Measurements from ENCODE around the gene IGFL3.
"Not testable (repeated sequence)": the region's sequence is repeated elsewhere in the genome, so short reads cannot be mapped to it uniquely, and the experiment has no call there.

The IGFL3 gene

GRCh38 chr19:46125447-46125846, 959 bp upstream of the IGFL3 start:
- DNase-seq (ENCODE audit: low read depth in 3 of 3): no peak

DNA sequence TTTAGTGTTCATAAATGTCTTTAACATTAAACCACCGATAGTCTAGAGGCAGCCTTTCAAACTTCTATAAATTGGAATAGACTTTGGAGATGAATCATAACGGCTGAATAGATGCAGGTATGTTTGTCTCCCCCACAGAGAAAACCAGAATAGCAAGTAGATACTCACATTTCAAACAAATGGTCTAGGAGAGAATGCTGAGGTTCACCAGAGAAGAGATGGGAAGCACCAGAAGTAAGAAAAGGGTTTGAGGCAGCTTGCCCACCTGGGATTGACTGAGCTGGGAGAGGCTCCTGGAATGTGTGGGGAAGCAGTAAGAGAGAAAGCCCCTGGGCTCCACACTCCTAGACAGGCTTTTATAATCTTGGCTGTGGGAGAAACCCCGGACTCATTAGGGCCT, 6.4 kb downstream of the IGFL3 start:
- no peak for DNase-seq (ENCODE audit: low read depth in 3 of 3)

DNA sequence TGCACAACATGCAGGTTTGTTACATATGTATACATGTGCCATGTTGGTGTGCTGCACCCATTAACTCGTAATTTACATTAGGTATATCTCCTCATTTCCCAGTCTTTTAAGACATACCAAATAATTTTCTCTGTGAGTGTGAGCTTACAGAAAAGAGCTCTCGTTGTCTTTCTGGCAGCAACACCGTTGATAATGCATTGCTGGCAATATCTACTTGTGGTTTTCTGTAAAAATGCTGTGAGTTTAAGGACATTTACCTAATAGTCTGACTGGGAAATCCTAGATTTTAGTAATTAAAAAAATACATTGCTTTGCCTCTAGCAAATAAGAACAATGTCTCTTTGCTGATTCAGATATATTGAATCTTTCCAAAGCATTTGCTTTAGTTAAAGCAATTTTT, 8.4 kb downstream of the IGFL3 start:
- DNase-seq (ENCODE audit: low read depth in 3 of 3): no peak

DNA sequence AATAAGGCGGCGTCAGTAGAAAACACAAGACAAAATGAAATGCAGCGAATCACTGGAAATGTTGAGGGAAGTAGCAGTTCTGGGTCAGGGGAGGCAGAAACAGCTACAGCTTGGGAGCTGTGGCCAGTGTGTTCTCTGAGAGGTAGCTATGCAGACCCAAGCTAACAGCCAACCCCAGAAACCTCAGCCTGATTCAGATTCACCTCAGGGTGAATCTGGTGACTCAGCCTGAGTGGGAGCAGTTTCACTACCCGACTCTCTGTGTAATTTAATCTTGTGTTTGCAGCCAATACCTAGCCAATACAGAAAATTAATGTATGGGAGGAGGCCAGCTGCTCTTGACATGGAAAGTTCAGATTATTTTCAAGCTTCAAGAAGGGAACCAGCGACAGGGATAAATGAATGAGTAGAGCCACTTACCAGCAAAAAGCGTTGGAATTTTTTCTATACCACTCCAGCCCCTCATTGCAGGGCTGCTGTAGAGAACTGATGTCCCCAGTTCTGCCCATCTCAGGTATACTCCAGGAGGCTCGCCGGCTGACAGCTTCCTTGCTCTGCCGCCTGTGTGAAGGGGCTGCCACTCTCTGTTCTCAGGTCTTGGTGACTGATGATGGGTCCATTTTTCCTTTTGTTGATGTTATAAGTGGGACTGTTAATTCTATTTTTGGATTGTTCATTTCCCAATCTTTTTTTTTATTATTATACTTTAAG, 8.9 kb downstream of the IGFL3 start:
- DNase-seq (ENCODE audit: low read depth in 3 of 3): peak; percentile 16 to 60 (median 32)

DNA sequence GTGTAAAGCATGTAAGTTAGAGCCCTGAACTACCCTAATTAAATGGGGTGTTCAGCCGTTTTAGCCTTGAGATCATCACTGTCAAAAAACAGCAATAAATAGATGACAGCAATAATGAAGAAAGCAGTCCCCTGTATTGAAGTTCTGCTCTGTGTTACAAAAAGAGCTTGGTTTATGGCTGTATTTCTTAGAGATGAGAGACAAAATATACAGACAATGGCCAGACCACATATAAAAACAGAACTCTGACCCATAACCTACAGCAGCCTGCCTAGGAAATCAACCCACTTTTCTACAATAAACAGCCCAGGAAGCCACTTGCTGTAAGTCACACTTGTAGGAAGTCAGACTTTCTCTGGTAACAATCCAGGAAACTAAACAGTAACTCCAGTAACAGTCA, 10.8 kb downstream of the IGFL3 start:
- no peak for DNase-seq (ENCODE audit: low read depth in 3 of 3)

GRCh38 chr19:46112527-46112926, 12.0 kb downstream of the IGFL3 start:
- DNase-seq (ENCODE audit: low read depth in 3 of 3): no peak

DNA sequence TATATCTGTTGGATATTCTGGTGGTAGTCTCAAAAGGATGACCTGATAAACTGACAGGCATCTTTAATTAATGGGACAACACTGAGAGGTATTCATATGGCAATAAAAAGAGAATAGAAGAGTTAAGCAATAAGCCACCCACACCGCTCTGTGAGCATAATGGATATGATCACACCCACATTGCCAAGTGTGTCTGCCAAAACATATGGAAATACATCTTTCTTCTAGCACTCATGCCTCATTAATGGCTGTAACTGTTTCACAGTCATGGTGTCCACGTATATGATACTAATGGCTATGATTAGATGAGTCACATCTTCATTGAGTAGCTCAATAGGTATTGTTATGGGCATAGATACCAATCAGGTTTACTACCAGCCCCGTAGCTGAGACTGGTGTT, 13.1 kb downstream of the IGFL3 start:
- no peak for DNase-seq (ENCODE audit: low read depth in 3 of 3)

DNA sequence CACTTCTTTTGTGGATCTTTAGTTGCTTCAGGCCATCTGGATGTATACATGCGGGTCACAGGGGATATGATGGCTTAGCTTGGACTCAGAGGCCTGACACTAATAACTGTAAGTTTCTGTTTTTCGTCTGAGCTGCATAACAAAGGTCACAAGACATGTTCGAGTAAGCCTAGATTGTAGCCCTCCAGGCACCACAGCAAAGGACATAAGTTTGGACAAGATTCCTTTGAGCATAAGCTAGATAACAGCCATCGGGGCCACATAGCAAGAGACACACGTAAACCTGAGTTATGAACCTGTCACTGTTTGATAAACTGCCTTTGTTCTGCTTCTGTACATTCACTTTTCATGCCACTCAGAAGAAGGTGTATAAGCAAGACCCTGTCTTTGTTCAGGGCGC, 14.6 kb downstream of the IGFL3 start:
- no peak for DNase-seq (ENCODE audit: low read depth in 3 of 3)

GRCh38 chr19:46107371-46107770, 17.1 kb downstream of the IGFL3 start:
- DNase-seq (ENCODE audit: low read depth in 3 of 3): no peak

DNA sequence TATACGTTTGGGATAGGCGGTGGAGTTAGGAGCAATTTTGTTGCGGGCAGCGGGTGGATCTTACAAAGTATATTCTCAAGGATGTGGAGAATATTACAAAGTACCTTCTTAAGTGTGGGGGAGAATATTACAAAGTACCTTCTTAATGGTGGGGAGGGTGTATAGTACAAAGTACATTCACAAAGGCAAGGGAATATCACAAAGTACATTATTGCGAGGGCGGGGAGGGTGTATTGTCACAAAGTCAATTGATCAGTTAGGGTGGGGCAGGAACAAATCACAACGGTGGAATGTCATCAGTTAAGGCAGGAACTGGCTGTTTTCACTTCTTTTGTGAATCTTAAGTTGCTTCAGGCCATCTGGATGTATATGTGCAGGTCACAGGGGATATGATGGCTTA, 22.2 kb downstream of the IGFL3 start:
- DNase-seq (ENCODE audit: low read depth in 3 of 3): not testable (repeated sequence)

- no peak for DNase-seq (ENCODE audit: low read depth in 3 of 3)
Observed at GRCh38 chr19:46101293-46101692, 23.2 kb downstream of the IGFL3 start.

DNA sequence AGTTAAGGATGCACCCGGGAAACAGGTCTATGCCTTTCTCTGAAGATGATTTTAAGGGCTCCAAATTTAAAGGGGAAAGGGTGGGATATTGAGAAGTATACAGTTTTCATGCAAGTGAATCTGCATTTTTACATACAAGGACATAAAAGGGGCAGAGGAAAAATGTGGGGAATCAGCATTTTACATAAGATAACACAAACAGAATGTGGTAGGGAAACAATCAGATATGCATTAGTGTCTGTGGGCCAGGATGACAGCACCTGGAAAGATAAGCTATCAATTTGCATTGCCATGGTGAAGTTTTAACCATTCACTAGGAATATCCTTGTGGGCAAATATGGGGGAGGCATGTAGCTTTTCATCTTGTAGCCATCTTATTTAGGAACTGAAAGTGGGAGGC, 24.1 kb downstream of the IGFL3 start:
- no peak for DNase-seq (ENCODE audit: low read depth in 3 of 3)

GRCh38 chr19:46090444-46090843, 34.0 kb downstream of the IGFL3 start:
- no peak for DNase-seq (ENCODE audit: low read depth in 3 of 3)

- DNase-seq (ENCODE audit: low read depth in 3 of 3): no peak
Observed at GRCh38 chr19:46089432-46089831, 35.1 kb downstream of the IGFL3 start.

- no peak for DNase-seq (ENCODE audit: low read depth in 3 of 3)
Observed at GRCh38 chr19:46088101-46088500, 36.4 kb downstream of the IGFL3 start.

DNA sequence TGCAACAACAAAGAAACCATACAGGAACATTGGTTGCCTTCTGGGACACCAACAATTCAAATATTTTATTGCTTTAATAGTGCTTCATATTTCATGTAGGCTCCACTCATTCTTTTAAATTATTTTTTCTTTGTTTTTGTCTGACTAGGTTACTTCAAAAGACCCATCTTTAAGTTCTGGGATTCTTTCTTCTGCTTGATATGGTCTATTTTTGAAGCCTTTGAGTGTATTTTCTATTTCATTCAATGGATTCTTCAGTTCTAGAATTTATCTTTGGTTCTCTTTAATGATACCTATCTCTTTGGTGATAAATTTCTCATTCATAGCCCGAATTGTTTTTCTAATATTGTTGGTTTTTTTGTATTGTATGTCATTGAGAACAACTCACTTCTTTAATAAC, 38.6 kb downstream of the IGFL3 start:
- no peak for DNase-seq (ENCODE audit: low read depth in 3 of 3)

DNA sequence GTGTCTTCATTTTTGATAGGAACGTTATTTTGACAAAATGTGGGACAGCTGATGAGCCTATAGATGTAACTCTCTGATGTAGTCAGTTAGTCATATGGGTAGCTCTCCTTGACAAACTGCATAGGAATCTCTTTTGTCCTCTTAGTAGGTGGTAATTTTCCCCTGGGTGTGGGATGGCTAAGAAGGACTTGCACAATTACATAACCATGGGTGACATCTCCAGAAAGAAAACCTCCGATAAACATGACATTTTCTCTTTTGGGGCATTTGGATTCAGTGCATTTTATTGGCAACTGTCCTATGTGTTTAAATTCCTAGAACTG, 41.8 kb downstream of the IGFL3 start:
- DNase-seq (ENCODE audit: low read depth in 3 of 3): no peak

GRCh38 chr19:46081928-46082727, 42.4 kb downstream of the IGFL3 start:
- no peak for DNase-seq (ENCODE audit: low read depth in 3 of 3)

DNA sequence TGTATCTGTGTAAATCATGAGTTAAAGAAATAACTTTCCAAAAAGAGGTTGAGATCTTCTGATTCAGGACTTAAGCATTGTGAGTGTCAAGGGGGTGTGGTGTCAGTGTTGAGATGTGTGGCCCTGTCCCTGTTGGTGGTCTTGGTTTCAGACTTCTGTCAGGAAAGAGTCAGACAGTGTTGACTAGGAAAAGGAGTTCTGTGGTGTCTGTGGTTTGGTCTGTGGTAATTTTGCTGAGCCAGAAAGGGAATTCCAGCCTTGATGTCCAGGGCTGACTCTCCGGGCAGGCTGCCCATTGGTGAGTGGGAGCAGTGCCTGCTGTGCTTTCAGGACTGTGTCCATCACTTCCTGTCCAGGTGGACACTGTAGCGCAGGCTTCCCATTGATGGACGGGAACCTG, 43.9 kb downstream of the IGFL3 start:
- DNase-seq (ENCODE audit: low read depth in 3 of 3): no peak

DNA sequence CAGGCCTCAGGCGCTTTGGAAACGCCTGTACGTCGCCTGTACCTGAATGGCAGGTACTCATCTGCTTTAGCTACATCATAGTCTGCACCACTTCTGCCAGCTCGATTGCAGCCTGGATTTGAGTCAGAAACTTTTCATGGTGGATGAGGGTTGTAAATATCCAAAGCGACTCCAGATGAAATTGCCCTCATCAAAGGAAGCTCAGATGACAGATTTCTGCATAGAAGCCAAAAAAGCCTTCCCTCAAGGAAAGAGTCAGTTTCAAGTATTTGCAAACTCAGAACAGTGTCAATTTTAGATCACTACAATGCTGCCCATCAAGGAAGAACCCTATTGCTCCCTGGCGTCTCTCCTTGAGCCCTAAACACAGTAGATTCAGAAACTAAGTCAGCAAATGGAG, 44.9 kb downstream of the IGFL3 start:
- DNase-seq (ENCODE audit: low read depth in 3 of 3): no peak

GRCh38 chr19:46078573-46079332, 45.7 kb downstream of the IGFL3 start:
- peak in 1 of 3 experiments; percentile 25 for DNase-seq (ENCODE audit: low read depth in 3 of 3)

- DNase-seq (ENCODE audit: low read depth in 3 of 3): no peak
Observed at GRCh38 chr19:46077815-46078167, 46.7 kb downstream of the IGFL3 start.

Measured in stimulated activated CD4-positive, alpha-beta T cell treated with anti-CD3 and anti-CD28 coated beads, TNF-alpha, amount 100 ng/mL, for 24 hours (primary cell).